AG09319 (cell line): ENCODE results near the gene LRRC8C.
"Not testable (repeated sequence)": the region's sequence is repeated elsewhere in the genome, so short reads cannot be mapped to it uniquely, and the experiment has no call there.

Source experiments
- DNase-seq: peaks from one replicate; pipeline ENCODE4 v3.0.0-alpha.2; 2010; ENCODE audit warnings: low read depth; ENCODE audit errors: extremely low read depth
- CTCF ChIP-seq: IDR thresholded peaks from 2 replicates; pipeline ENCODE4 v1.5.1; 2011; ENCODE audit warnings: low read depth, mild to moderate bottlenecking, inconsistent platforms, low read length, moderate library complexity

Gene LRRC8C

GRCh38 chr1:89701746-89702241 lies 68.9 kb downstream of the LRRC8C start:
- no peak for DNase-seq
- no peak for TF ChIP-seq CTCF

GRCh38 chr1:89702520-89703045 lies 69.7 kb downstream of the LRRC8C start:
- DNase-seq: no peak
- TF ChIP-seq CTCF: no peak

GRCh38 chr1:89703469-89703868 lies 70.5 kb downstream of the LRRC8C start:
- DNase-seq: no peak
- no peak for TF ChIP-seq CTCF

- DNase-seq: no peak
- TF ChIP-seq CTCF: no peak
Measured at GRCh38 chr1:89704014-89704413, 71.1 kb downstream of the LRRC8C start.

- not testable (repeated sequence) for DNase-seq
Measured at GRCh38 chr1:89704885-89705284, 72.0 kb downstream of the LRRC8C start.

- DNase-seq: no peak
- no peak for TF ChIP-seq CTCF
Measured at GRCh38 chr1:89705901-89706699, 73.2 kb downstream of the LRRC8C start.

- DNase-seq: no peak
Measured at GRCh38 chr1:89706700-89707012, 73.7 kb downstream of the LRRC8C start.

More at GRCh38 chr1:89706700-89707012, 73.7 kb downstream of the LRRC8C start:
- no peak for TF ChIP-seq CTCF
